ENCODE measurements around the gene MCM9. TPM values are rescaled to one million over a fixed set of nuclear protein-coding genes. Genes with fewer than 3 reads are reported as not detected.
A peak's percentile ranks its signal among the peaks of the same experiment; 100 is the strongest.

The MCM9 gene
- total and polyA plus RNA-seq, 2 of the 13 experiments (the other 11 are each of a cell fraction or from before 2014, with no cell fraction given): 3.8 to 17.2 TPM

DNA sequence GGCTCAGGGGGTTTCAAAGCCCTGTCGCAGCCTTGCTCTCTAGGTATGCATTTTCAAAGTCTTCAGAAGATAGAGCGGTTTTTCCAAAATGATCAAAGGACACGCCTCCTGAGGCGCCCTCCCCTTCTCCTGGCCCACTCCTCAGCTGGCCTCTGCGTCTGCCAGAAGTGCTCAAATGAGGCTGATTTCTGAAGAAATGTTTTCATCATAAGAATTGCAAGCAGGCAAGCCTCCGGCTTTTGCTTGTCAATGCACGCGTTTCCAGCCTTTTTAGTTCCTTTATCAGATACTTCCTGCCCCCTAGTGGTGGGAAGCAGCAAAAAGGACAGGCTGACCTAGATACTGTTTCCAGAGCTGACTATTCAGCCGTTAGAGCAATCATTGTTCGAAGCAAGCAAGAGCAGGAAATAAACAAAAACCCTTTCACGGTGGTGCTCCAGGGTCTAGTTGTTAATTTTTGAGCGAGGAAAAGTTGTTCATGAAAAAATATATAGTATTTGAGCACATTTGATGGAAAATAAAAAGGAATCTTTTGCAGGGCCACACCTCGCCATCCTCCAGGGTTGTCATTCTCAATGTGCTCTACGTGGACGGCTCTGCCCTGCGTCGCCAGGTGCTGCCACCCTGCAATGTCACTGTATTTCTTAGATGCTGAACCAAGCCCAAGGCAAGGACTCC, 134.4 kb downstream of the MCM9 start (continued):
- TF ChIP-seq CCDC6 (CRISPR knock-in tag; IDR thresholded peaks at IDR 0.05) (0 out of 2 replicates have a peak, but pooled peaks have one; percentile 26), ZIK1 (CRISPR knock-in tag; IDR thresholded peaks at IDR 0.05; ENCODE audit: borderline replicate concordance, low read depth) (no peak), LBX2 (CRISPR knock-in tag; IDR thresholded peaks at IDR 0.05; ENCODE audit: borderline replicate concordance) (no peak), ZNF264 (CRISPR knock-in tag; IDR thresholded peaks at IDR 0.05) (no peak), PAF1 (CRISPR knock-in tag; IDR thresholded peaks at IDR 0.05) (no peak), ZNF230 (CRISPR knock-in tag; IDR thresholded peaks at IDR 0.05) (no peak), MIXL1 (CRISPR knock-in tag; IDR thresholded peaks at IDR 0.05) (peak; percentile 67; the same call in 1 of the 2 replicates), LCORL (IDR thresholded peaks at IDR 0.05) (no peak), LCORL (CRISPR knock-in tag; IDR thresholded peaks at IDR 0.05) (no peak), AHR (CRISPR knock-in tag; IDR thresholded peaks at IDR 0.05) (no peak), FOXC1 (CRISPR knock-in tag; IDR thresholded peaks at IDR 0.05; ENCODE audit: borderline replicate concordance) (no peak), ZNF12 (CRISPR knock-in tag; IDR thresholded peaks at IDR 0.05) (no peak), KMT2A (CRISPR knock-in tag; IDR thresholded peaks at IDR 0.05) (peak; percentile 28; the same call in 1 of the 2 replicates), MIER3 (CRISPR knock-in tag; IDR thresholded peaks at IDR 0.05; ENCODE audit: borderline replicate concordance) (0 out of 2 replicates have a peak, but pooled peaks have one; percentile 23), ARHGAP35 (CRISPR knock-in tag; IDR thresholded peaks at IDR 0.05; ENCODE audit: borderline replicate concordance) (no peak), FOXK2 (IDR thresholded peaks at IDR 0.05) (no peak), ZNF790 (CRISPR knock-in tag; IDR thresholded peaks at IDR 0.05; ENCODE audit: borderline replicate concordance) (no peak), ZSCAN31 (CRISPR knock-in tag; IDR thresholded peaks at IDR 0.05; ENCODE audit: low read depth) (no peak), ZNF766 (CRISPR knock-in tag; IDR thresholded peaks at IDR 0.05; ENCODE audit: borderline replicate concordance) (peak; percentile 72; the same call in 1 of the 2 replicates), TEAD3 (CRISPR knock-in tag; optimal IDR thresholded peaks at IDR 0.05; ENCODE audit: borderline replicate concordance) (peak; percentile 33), RBM39 (IDR thresholded peaks at IDR 0.05; ENCODE audit: low read depth, low read length, poor library complexity, severe bottlenecking) (no peak), PPARG (CRISPR knock-in tag; conservative IDR thresholded peaks at IDR 0.05) (0 out of 2 replicates have a peak, but pooled peaks have one; percentile 34), ETV5 (CRISPR knock-in tag; IDR thresholded peaks at IDR 0.05; ENCODE audit: borderline replicate concordance) (peak; percentile 20; the same call in 1 of the 2 replicates), ISL2 (CRISPR knock-in tag; IDR thresholded peaks at IDR 0.05) (0 out of 2 replicates have a peak, but pooled peaks have one; percentile 35), PHF8 (CRISPR knock-in tag; IDR thresholded peaks at IDR 0.05) (peak; percentile 24; the same call in 1 of the 2 replicates), BORCS8-MEF2B (CRISPR knock-in tag; IDR thresholded peaks at IDR 0.05) (no peak), SP4 (CRISPR knock-in tag; IDR thresholded peaks at IDR 0.05) (no peak)
- TF ChIP-seq, protein P1, sequence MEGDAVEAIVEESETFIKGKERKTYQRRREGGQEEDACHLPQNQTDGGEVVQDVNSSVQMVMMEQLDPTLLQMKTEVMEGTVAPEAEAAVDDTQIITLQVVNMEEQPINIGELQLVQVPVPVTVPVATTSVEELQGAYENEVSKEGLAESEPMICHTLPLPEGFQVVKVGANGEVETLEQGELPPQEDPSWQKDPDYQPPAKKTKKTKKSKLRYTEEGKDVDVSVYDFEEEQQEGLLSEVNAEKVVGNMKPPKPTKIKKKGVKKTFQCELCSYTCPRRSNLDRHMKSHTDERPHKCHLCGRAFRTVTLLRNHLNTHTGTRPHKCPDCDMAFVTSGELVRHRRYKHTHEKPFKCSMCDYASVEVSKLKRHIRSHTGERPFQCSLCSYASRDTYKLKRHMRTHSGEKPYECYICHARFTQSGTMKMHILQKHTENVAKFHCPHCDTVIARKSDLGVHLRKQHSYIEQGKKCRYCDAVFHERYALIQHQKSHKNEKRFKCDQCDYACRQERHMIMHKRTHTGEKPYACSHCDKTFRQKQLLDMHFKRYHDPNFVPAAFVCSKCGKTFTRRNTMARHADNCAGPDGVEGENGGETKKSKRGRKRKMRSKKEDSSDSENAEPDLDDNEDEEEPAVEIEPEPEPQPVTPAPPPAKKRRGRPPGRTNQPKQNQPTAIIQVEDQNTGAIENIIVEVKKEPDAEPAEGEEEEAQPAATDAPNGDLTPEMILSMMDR (CRISPR knock-in tag; IDR thresholded peaks at IDR 0.05): peak; percentile 92
- TF ChIP-seq, protein P2, sequence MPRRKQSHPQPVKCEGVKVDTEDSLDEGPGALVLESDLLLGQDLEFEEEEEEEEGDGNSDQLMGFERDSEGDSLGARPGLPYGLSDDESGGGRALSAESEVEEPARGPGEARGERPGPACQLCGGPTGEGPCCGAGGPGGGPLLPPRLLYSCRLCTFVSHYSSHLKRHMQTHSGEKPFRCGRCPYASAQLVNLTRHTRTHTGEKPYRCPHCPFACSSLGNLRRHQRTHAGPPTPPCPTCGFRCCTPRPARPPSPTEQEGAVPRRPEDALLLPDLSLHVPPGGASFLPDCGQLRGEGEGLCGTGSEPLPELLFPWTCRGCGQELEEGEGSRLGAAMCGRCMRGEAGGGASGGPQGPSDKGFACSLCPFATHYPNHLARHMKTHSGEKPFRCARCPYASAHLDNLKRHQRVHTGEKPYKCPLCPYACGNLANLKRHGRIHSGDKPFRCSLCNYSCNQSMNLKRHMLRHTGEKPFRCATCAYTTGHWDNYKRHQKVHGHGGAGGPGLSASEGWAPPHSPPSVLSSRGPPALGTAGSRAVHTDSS (CRISPR knock-in tag; conservative IDR thresholded peaks at IDR 0.05): no peak
- TF ChIP-seq, protein P3, sequence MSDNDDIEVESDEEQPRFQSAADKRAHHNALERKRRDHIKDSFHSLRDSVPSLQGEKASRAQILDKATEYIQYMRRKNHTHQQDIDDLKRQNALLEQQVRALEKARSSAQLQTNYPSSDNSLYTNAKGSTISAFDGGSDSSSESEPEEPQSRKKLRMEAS (IDR thresholded peaks at IDR 0.05): peak; percentile 42
